ENCODE data around the gene THSD8.

DNA sequence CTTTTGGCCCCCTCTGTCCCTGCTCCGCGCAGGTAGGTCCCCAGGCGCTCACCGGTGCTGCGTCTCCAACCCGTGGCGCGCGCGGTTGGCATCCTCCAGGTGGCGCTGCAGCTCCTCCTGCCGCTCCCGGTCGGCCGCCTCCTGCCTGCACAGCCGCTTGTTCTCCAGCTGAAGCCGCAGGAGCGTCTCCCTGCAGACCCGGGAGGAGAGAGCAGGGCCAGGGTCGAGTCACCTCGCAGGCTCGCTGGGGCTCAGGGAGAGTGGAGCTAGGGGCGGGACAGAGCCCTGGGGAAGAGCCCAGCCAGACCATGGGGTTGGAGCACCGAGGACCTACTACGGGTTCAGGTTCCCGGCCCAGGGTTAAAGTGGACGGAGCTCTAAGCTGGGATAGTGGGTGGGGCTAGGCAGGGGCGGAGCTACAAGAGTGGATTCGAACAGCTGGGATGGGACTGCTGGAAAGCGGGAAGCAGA, 35.8 kb upstream of the THSD8 start:
- TF ChIP-seq CTCF (IDR thresholded peaks at IDR 0.05), result peak; percentile 67
- TF ChIP-seq EZH2 (IDR thresholded peaks at IDR 0.05), result no peak
- no peak for TF ChIP-seq EZH2phosphoT487 (IDR thresholded peaks at IDR 0.05)
